ENCODE data around the gene KIF2C.

- TF ChIP-seq, protein P1, sequence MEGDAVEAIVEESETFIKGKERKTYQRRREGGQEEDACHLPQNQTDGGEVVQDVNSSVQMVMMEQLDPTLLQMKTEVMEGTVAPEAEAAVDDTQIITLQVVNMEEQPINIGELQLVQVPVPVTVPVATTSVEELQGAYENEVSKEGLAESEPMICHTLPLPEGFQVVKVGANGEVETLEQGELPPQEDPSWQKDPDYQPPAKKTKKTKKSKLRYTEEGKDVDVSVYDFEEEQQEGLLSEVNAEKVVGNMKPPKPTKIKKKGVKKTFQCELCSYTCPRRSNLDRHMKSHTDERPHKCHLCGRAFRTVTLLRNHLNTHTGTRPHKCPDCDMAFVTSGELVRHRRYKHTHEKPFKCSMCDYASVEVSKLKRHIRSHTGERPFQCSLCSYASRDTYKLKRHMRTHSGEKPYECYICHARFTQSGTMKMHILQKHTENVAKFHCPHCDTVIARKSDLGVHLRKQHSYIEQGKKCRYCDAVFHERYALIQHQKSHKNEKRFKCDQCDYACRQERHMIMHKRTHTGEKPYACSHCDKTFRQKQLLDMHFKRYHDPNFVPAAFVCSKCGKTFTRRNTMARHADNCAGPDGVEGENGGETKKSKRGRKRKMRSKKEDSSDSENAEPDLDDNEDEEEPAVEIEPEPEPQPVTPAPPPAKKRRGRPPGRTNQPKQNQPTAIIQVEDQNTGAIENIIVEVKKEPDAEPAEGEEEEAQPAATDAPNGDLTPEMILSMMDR (conservative IDR thresholded peaks at IDR 0.05 in 1 of 2, IDR thresholded peaks at IDR 0.05 in 1 of 2; ENCODE audit: low read depth in 1 of 2, low read length in 2 of 2), result no peak
- TF ChIP-seq EZH2 (IDR thresholded peaks at IDR 0.05; ENCODE audit: low read length, missing control alignments), result no peak
These were observed 34.2 kb upstream of the KIF2C start for GRCh38 chr1:44705470-44705869.
